22Rv1 (cell line): ENCODE data around the gene AKAP6.

Experiments used
- ZFX ChIP-seq: fragments of 450-650 bp; IDR thresholded peaks from 2 replicates; pipeline ENCODE4 v1.6.1; 2017; ENCODE audit warnings: antibody characterized with exemption, borderline replicate concordance
- TF ChIP-seq, protein P1 (sequence below): fragments of 450-650 bp; IDR thresholded peaks from 2 replicates; pipeline ENCODE4 v1.5.1; 2017; ENCODE audit warnings: mild to moderate bottlenecking

DNA sequence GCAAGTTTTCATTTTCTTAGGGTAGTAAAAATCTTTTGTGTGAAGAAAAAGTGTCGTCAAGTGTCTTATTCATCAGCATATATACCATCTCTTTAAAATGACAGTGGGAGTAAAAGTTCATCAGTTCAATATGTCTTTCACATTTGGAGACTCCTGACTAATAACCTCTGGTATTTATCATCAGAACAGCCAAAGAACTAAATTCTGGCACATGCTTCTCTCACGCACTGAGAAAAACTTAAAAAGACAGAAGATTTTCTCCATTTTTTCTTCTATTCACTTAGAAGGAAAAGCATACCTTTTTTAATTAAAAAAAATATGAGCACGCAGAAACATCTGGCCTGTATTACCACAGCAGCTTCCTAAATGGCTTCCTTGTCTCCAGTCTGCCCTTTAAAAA, 265.7 kb downstream of the AKAP6 start:
- TF ChIP-seq, protein P1, sequence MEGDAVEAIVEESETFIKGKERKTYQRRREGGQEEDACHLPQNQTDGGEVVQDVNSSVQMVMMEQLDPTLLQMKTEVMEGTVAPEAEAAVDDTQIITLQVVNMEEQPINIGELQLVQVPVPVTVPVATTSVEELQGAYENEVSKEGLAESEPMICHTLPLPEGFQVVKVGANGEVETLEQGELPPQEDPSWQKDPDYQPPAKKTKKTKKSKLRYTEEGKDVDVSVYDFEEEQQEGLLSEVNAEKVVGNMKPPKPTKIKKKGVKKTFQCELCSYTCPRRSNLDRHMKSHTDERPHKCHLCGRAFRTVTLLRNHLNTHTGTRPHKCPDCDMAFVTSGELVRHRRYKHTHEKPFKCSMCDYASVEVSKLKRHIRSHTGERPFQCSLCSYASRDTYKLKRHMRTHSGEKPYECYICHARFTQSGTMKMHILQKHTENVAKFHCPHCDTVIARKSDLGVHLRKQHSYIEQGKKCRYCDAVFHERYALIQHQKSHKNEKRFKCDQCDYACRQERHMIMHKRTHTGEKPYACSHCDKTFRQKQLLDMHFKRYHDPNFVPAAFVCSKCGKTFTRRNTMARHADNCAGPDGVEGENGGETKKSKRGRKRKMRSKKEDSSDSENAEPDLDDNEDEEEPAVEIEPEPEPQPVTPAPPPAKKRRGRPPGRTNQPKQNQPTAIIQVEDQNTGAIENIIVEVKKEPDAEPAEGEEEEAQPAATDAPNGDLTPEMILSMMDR = no peak
- no peak for TF ChIP-seq ZFX
